ENCODE results near the gene C3orf80. TPM values are rescaled to one million over a fixed set of nuclear protein-coding genes. Genes with fewer than 3 reads are reported as not detected.

The C3orf80 gene
- polyA plus RNA-seq, 2 of the 4 experiments (the other 2 are of a cell fraction) = 1.7 to 3.7 TPM

- POLR2A ChIA-PET = no interaction called here
- no peak overlapping the region for H3K27ac ChIP-seq
- H3K4me2 ChIP-seq = no peak overlapping the region
- H3K9me3 ChIP-seq = no peaks in the 10 kb centered on the region
- FAIRE-seq = no peak
- 0 out of 3 replicates have a peak, but pooled peaks cover 6% of the 10 kb centered on the region for H3K4me1 ChIP-seq
- H3K4me3 ChIP-seq = no peak overlapping the region
- TF ChIP-seq ZNF302 (CRISPR knock-in tag; IDR thresholded peaks at IDR 0.05) = no peak
- TF ChIP-seq TP53 (CRISPR knock-in tag; IDR thresholded peaks at IDR 0.05) = no peak
- no peak for TF ChIP-seq RAD21 (conservative IDR thresholded peaks at IDR 0.05 in 1 of 2, IDR thresholded peaks at IDR 0.05 in 1 of 2)
- TF ChIP-seq ESRRA (IDR thresholded peaks at IDR 0.05; ENCODE audit: borderline replicate concordance, low read length) = no peak
- TF ChIP-seq HES2 (IDR thresholded peaks at IDR 0.05) = no peak
- TF ChIP-seq HMGXB4 (CRISPR knock-in tag; IDR thresholded peaks at IDR 0.05; ENCODE audit: borderline replicate concordance) = no peak
- TF ChIP-seq CHD2 (IDR thresholded peaks at IDR 0.05; ENCODE audit: low read length, partially characterized antibody) = no peak
- TF ChIP-seq GATA3 (IDR thresholded peaks at IDR 0.05; ENCODE audit: borderline replicate concordance) = no peak
- no peak for TF ChIP-seq BCL3 (IDR thresholded peaks at IDR 0.05)
- no peak for TF ChIP-seq MAX (IDR thresholded peaks at IDR 0.05)
- TF ChIP-seq ELK1 (IDR thresholded peaks at IDR 0.05; ENCODE audit: low read depth, low read length) = no peak
- TF ChIP-seq HOXB13 (CRISPR knock-in tag; IDR thresholded peaks at IDR 0.05; ENCODE audit: low read depth) = no peak
- TF ChIP-seq EHMT2 (IDR thresholded peaks at IDR 0.05; ENCODE audit: low read depth) = no peak
- no peak for TF ChIP-seq RCOR1 (IDR thresholded peaks at IDR 0.05; ENCODE audit: low read depth, low read length)
- TF ChIP-seq CBX8 (IDR thresholded peaks at IDR 0.05) = no peak
- TF ChIP-seq KDM5A (IDR thresholded peaks at IDR 0.05) = no peak
- no peak for DNase-seq (ENCODE audit: low read depth in 1 of 2, low spot score in 1 of 2)
- no peak for ATAC-seq
- CTCF ChIA-PET = interaction anchor here (0.8 to 2.1 kb wide), 6 partner anchors 10 to 161 kb away, joined by 3 to 10 read pairs (median 4); partner anchors contain the start of gene C3orf80
Measured at GRCh38 chr3:160185751-160186150, 39.5 kb upstream of the C3orf80 start.

- no peak overlapping the region for H3K4me2 ChIP-seq
- ATAC-seq (no peak), DNase-seq (ENCODE audit: low read depth in 1 of 2, low spot score in 1 of 2) (no peak), FAIRE-seq (no peak)
- H3K4me3 ChIP-seq = no peak overlapping the region
- H3K27ac ChIP-seq = no peak overlapping the region
- POLR2A ChIA-PET = no interaction called here
- no peaks in the 10 kb centered on the region for H3K4me1 ChIP-seq
- no peaks in the 10 kb centered on the region for H3K9me3 ChIP-seq
- 50% methylated on average over 2 of the region's 2 CpGs for WGBS (ENCODE audit: missing lambda C conversion rate)
- TF ChIP-seq KDM1A (IDR thresholded peaks at IDR 0.05; ENCODE audit: low read depth) (no peak), JUN (IDR thresholded peaks at IDR 0.05) (no peak), NPAS2 (CRISPR knock-in tag; IDR thresholded peaks at IDR 0.05; ENCODE audit: borderline replicate concordance) (no peak), HES2 (IDR thresholded peaks at IDR 0.05) (no peak), PBX3 (IDR thresholded peaks at IDR 0.05) (no peak), HOXA7 (CRISPR knock-in tag; IDR thresholded peaks at IDR 0.05) (no peak), REST (IDR thresholded peaks at IDR 0.05) (no peak), MAZ (IDR thresholded peaks at IDR 0.05; ENCODE audit: borderline replicate concordance, low read depth, low read length) (no peak)
- CTCF ChIA-PET = interaction anchor here (0.7 to 2.1 kb wide), 4 partner anchors 20 to 922 kb away, joined by 3 to 10 read pairs (median 6); no protein-coding TSS in a partner anchor
Measured at GRCh38 chr3:160187288-160187687, 37.9 kb upstream of the C3orf80 start.

Data from A549 (cell line).